Glutamatergic neuron (in vitro differentiated cells): ENCODE measurements around the gene UBE2F. TPM values are rescaled to one million over a fixed set of nuclear protein-coding genes. Genes with fewer than 3 reads are reported as not detected.

Source experiments
- DNase-seq: peaks from one replicate; pipeline ENCODE4 v3.0.0; 2022
- H3K27ac Mint-ChIP-seq: one replicate; pipeline ENCODE4 v1.8.0; 2020; ENCODE audit warnings: mild to moderate bottlenecking, mixed read lengths, inconsistent platforms; ENCODE audit not compliant: unreplicated experiment
- H3K27me3 Mint-ChIP-seq: one replicate; pipeline ENCODE4 v1.8.0; 2020; ENCODE audit warnings: mild to moderate bottlenecking, moderate library complexity, mixed read lengths, inconsistent platforms; ENCODE audit not compliant: unreplicated experiment
- H3K36me3 Mint-ChIP-seq: one replicate; pipeline ENCODE4 v1.8.0; 2020; ENCODE audit warnings: mild to moderate bottlenecking, mixed read lengths, inconsistent platforms; ENCODE audit not compliant: unreplicated experiment
- H3K4me1 Mint-ChIP-seq: one replicate; pipeline ENCODE4 v1.8.0; 2020; ENCODE audit warnings: mild to moderate bottlenecking, low read depth, mixed read lengths, inconsistent platforms; ENCODE audit not compliant: unreplicated experiment
- H3K4me3 Mint-ChIP-seq: one replicate; pipeline ENCODE4 v1.8.0; 2020; ENCODE audit warnings: mild to moderate bottlenecking, mixed read lengths, inconsistent platforms; ENCODE audit not compliant: unreplicated experiment
- H3K9me3 Mint-ChIP-seq: one replicate; pipeline ENCODE4 v1.8.0; 2020; ENCODE audit warnings: mild to moderate bottlenecking, moderate library complexity, mixed read lengths, inconsistent platforms; ENCODE audit not compliant: unreplicated experiment
- CTCF ChIP-seq: fragments of 200-600 bp; sonication (generic); IDR thresholded peaks from one replicate; pipeline ENCODE4 v1.5.0; 2021; ENCODE audit not compliant: partially characterized antibody, unreplicated experiment
- total RNA-seq: library from RNA; stranded (reverse); fragmentation: NEBNext Ultra II Directional; extraction: Animal tissue kit (Norgen Biotek cat#: 25700); gene quantifications from one replicate; pipeline ENCODE4 v1.2.1, GENCODE V29; 2021; ENCODE audit not compliant: unreplicated experiment

Gene UBE2F
- total RNA-seq, 1 donor from 2014 or later = 43.0 TPM

DNA sequence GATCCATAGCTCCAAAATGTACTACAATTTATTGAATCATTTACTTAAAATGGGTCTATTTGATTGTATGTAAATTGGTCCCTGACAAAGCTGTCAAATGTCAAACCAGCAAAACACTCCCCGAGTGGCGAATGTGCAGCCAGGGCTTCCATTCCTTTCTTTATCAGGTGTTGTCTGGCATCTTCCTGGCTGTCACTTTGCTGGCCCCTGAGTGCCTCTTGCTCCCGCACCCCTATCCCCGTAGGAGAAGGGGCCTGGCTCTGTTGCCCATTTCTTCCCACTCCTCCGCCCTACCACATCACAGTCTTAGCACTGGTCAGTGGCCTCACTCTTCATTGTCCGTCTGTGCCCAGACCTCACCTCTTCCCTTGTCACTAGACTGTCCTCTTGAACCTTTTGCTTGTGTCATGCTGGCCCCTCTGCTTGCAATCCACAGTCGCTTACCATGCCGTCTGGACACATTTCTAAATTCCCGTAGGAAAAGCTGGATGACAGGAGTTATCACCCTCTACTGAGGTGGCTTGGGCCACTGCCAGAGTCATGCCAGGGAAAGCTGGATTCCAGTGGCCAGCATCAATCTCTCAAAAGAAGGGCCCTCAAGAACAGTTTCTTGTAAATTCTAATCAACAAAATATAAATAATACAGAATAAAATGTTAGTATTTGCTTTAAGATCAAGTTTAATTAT, 15.4 kb downstream of the UBE2F start:
- H3K36me3 Mint-ChIP-seq = no peaks in the 10 kb centered on the region
- H3K4me1 Mint-ChIP-seq = peaks cover 25% of the 10 kb centered on the region
- no peak overlapping the region for H3K4me3 Mint-ChIP-seq
- DNase-seq = no peak
- TF ChIP-seq CTCF = no peak
- peak overlapping the region; percentile 29 for H3K27ac Mint-ChIP-seq
- peaks cover 6% of the 10 kb centered on the region for H3K27me3 Mint-ChIP-seq
- H3K9me3 Mint-ChIP-seq = peaks cover 1% of the 10 kb centered on the region

DNA sequence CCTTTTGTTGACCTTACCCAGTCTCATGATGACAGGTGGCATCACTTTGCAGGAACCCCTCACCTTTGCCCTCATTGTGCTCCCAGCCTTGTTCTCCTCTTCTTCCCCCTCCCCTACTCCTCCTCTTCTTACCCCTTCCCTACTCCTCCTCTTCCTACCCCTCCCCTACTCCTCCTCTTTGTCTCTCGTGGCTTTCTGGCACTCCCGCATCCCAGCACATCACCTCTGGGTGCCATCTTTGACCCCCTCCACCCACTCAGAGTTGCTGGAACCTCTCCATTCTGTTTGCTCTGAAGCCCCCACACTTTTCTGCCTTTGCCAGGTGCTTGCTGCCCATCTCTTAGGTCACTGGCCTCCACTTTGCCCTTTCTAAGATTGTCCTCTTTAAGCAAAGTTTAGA, 17.1 kb downstream of the UBE2F start:
- Mint-ChIP-seq H3K27me3 (peaks cover 4% of the 10 kb centered on the region), H3K9me3 (peaks cover 1% of the 10 kb centered on the region), H3K36me3 (no peaks in the 10 kb centered on the region), H3K4me1 (peaks cover 10% of the 10 kb centered on the region), H3K27ac (no peak overlapping the region), H3K4me3 (no peak overlapping the region)
- DNase-seq = no peak
- no peak for TF ChIP-seq CTCF

DNA sequence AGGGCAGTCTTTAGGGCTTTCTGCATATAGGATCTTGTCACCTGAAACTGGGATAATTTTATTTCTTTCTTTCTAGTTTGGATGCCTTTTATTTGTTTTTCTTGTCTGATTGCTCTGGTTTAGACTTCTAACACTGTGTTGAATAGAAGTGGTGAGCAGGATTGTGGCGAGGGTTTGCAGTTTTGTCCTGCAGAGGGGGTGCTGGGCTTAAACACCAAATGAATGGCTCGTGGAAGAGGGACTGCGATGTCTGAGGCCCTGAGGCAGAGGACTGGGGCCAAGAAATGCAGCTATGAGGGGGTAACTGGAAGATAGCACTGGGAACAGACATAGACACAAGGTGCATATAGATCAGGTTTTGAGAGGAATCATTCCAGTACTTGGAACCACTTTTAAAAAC, 20.5 kb downstream of the UBE2F start:
- DNase-seq = no peak
- no peak for TF ChIP-seq CTCF
- no peak overlapping the region for H3K27ac Mint-ChIP-seq
- peaks cover 2% of the 10 kb centered on the region for H3K27me3 Mint-ChIP-seq
- no peak overlapping the region for H3K4me3 Mint-ChIP-seq
- H3K4me1 Mint-ChIP-seq = peaks cover 2% of the 10 kb centered on the region
- peaks cover 1% of the 10 kb centered on the region for H3K9me3 Mint-ChIP-seq
- no peaks in the 10 kb centered on the region for H3K36me3 Mint-ChIP-seq

DNA sequence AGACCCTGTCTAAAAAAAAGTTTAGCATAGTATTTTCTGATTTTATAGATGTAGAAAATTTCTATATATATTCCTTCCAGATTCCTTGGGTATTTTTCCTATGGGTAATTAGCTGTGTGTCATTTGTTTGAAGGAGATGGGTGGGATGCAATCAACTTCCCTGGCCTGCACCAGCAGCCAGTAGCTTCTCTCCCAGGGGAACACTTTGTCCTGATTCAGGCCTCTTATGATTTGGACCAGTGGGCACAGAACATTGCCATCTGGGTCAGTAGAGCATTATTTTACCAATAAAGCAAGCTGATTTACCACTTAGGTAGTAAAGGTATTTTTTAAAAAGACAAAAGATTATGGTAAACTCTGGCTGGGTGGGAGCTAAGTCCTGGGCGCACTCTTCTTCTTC, 26.9 kb downstream of the UBE2F start:
- Mint-ChIP-seq H3K27ac (no peak overlapping the region), H3K27me3 (peaks cover 2% of the 10 kb centered on the region)
- no peak for TF ChIP-seq CTCF

DNA sequence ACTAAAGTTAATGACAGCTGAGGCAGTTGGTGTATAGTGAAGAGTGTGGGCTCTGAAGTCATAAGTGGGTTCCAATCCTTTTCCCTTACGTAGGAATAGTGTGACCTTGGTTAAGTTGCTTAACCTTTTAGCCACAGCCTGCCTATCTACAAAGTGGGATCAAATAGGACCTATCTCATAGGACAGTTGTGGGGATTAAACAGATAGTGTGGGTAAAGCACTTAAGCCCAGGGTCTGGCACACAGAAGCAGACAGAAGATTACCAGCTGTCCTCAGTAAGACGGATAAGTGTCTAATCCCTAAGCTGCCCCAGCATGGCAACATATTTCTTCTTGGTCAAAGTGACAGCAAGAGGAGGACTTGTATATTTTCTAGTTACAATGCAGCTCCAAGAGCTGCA, 28.2 kb downstream of the UBE2F start:
- no peak overlapping the region for H3K27ac Mint-ChIP-seq
- peaks cover 10% of the 10 kb centered on the region for H3K36me3 Mint-ChIP-seq
- H3K27me3 Mint-ChIP-seq = no peaks in the 10 kb centered on the region
- peaks cover 3% of the 10 kb centered on the region for H3K4me1 Mint-ChIP-seq
- peaks cover 6% of the 10 kb centered on the region for H3K9me3 Mint-ChIP-seq
- no peak overlapping the region for H3K4me3 Mint-ChIP-seq
- no peak for DNase-seq
- no peak for TF ChIP-seq CTCF

More for the DNA sequence above, 26.9 kb downstream of the UBE2F start:
- no peak for DNase-seq
- Mint-ChIP-seq H3K36me3 (peaks cover 1% of the 10 kb centered on the region), H3K4me3 (no peak overlapping the region), H3K4me1 (peaks cover 3% of the 10 kb centered on the region), H3K9me3 (peaks cover 6% of the 10 kb centered on the region)
